H1 (cell line): Measurements from ENCODE around the gene ZC3HAV1. TPM values are rescaled to one million over a fixed set of nuclear protein-coding genes. Genes with fewer than 3 reads are reported as not detected.

ENCODE experiments used
- CTCF ChIA-PET: fragments of 300-600 bp; sonication (Branson Sonifier 250); formaldehyde crosslinking; loops from one replicate; lab custom pipeline; 2021; ENCODE audit not compliant: partially characterized antibody; lab: Charles Lee
- POLR2A ChIA-PET: fragments of 300-600 bp; sonication (Branson Sonifier 250); formaldehyde crosslinking; loops from one replicate; lab custom pipeline; 2021; ENCODE audit warnings: inconsistent platforms; ENCODE audit not compliant: partially characterized antibody; lab: Charles Lee
- DNase-seq, 2 experiments: peaks; one replicate each; pipeline versions ENCODE4 v3.0.0 to v3.0.0-alpha.2; 2010 to 2022; ENCODE audit warnings: low spot score in 2 of 2, low read depth in 1 of 2, mixed read lengths in 1 of 2
- FAIRE-seq: peaks from 2 replicates; lab custom pipeline; 2011; peaks lifted over from hg19 to GRCh38; lab: Jason Lieb, UNC
- H2AFZ ChIP-seq: 2 replicates; pipeline ENCODE4 v1.8.1; 2012; ENCODE audit warnings: low read length, inconsistent platforms
- H2AK5ac ChIP-seq: 2 replicates; pipeline ENCODE4 v1.6.1; 2013; ENCODE audit warnings: low read depth, low read length
- H2BK120ac ChIP-seq: replicated peaks from 2 replicates; pipeline ENCODE3; 2013; ENCODE audit warnings: low read depth, low read length, inconsistent platforms
- H2BK12ac ChIP-seq: 2 replicates; pipeline ENCODE4 v1.6.1; 2013; ENCODE audit warnings: low read depth, low read length
- H2BK15ac ChIP-seq: 2 replicates; pipeline ENCODE4 v1.6.1; 2013; ENCODE audit warnings: low read length
- H2BK20ac ChIP-seq: 2 replicates; pipeline ENCODE4 v1.6.1; 2013; ENCODE audit warnings: low read length
- H2BK5ac ChIP-seq: 2 replicates; pipeline ENCODE4 v1.6.1; 2013; ENCODE audit warnings: low read depth, low read length
- H3K14ac ChIP-seq: 2 replicates; pipeline ENCODE4 v1.6.1; 2013; ENCODE audit warnings: inconsistent platforms; ENCODE audit not compliant: insufficient read length
- H3K18ac ChIP-seq: 2 replicates; pipeline ENCODE4 v1.6.1; 2013; ENCODE audit warnings: low read length; ENCODE audit errors: extremely low read depth
- H3K23ac ChIP-seq: 2 replicates; pipeline ENCODE4 v1.6.1; 2013; ENCODE audit warnings: inconsistent platforms; ENCODE audit not compliant: insufficient read length
- H3K23me2 ChIP-seq: 2 replicates; pipeline ENCODE4 v1.6.1; 2013; ENCODE audit warnings: low read depth, low read length
- H3K27ac ChIP-seq: 2 replicates; pipeline ENCODE4 v1.6.1; 2011; ENCODE audit warnings: low read depth, low read length, inconsistent platforms
- H3K27me3 ChIP-seq, 4 experiments: replicated peaks in 1 of 4; 1 replicate in 1 of 4; 2 replicates in 3 of 4; pipeline versions ENCODE4 v1.6.1 to v1.8.1; 2011 to 2013; ENCODE audit warnings: low read length in 3 of 4, mild to moderate bottlenecking in 3 of 4, inconsistent platforms in 2 of 4, mixed read lengths in 2 of 4, moderate library complexity in 1 of 4; ENCODE audit not compliant: control insufficient read depth in 3 of 4, insufficient read depth in 3 of 4; ENCODE audit errors: extremely low read depth in 1 of 4
- H3K36me3 ChIP-seq, 4 experiments: 2 replicates each; pipeline versions ENCODE4 v1.6.1 to v1.8.1; 2011 to 2013; ENCODE audit warnings: mild to moderate bottlenecking in 4 of 4, low read length in 3 of 4, moderate library complexity in 2 of 4, control low read depth in 1 of 4, inconsistent platforms in 1 of 4; ENCODE audit not compliant: insufficient read depth in 4 of 4, control insufficient read depth in 2 of 4
- H3K4ac ChIP-seq: replicated peaks from 2 replicates; pipeline ENCODE3; 2013; ENCODE audit warnings: low read length, low read depth, mixed read lengths, inconsistent platforms; ENCODE audit not compliant: insufficient read length
- H3K4me1 ChIP-seq, 4 experiments: replicated peaks in 1 of 4; 1 replicate in 1 of 4; 2 replicates in 3 of 4; pipeline versions ENCODE4 v1.6.1 to v1.8.1; 2011 to 2013; ENCODE audit warnings: low read length in 3 of 4, inconsistent platforms in 2 of 4, mixed read lengths in 1 of 4; ENCODE audit not compliant: insufficient read depth in 4 of 4, control insufficient read depth in 3 of 4
- H3K4me2 ChIP-seq, 2 experiments: 2 replicates each; pipeline versions ENCODE4 v1.6.1 to v1.8.1; 2011 to 2013; ENCODE audit warnings: low read depth in 2 of 2, low read length in 2 of 2, control low read depth in 1 of 2, inconsistent platforms in 1 of 2, mild to moderate bottlenecking in 1 of 2; ENCODE audit not compliant: insufficient read depth in 1 of 2
- H3K4me3 ChIP-seq, 4 experiments: fragments of 200-600, 300-600 bp in 1 of 4; sonication (generic), shearing (Covaris generic), sonication (Bioruptor Twin) in 1 of 4; 2 replicates each; pipeline versions ENCODE4 v1.5.1 to v1.8.1; 2011 to 2016; ENCODE audit warnings: low read length in 4 of 4, low read depth in 3 of 4, control low read depth in 2 of 4, inconsistent platforms in 2 of 4, mild to moderate bottlenecking in 2 of 4, mixed read lengths in 1 of 4, moderate library complexity in 1 of 4; ENCODE audit not compliant: insufficient read depth in 2 of 4; ENCODE audit errors: extremely low read depth in 1 of 4
- H3K56ac ChIP-seq: replicated peaks from 2 replicates; pipeline ENCODE3; 2013; ENCODE audit warnings: low read depth, mild to moderate bottlenecking, mixed read lengths, low read length, inconsistent platforms; ENCODE audit not compliant: insufficient read length
- H3K79me1 ChIP-seq: 2 replicates; pipeline ENCODE4 v1.6.1; 2013; ENCODE audit warnings: low read depth, low read length, control low read depth
- H3K79me2 ChIP-seq, 2 experiments: 2 replicates each; pipeline versions ENCODE4 v1.6.1 to v1.8.1; 2012 to 2013; ENCODE audit warnings: low read length in 2 of 2, mild to moderate bottlenecking in 2 of 2, inconsistent platforms in 1 of 2; ENCODE audit not compliant: insufficient read depth in 2 of 2, control insufficient read depth in 1 of 2
- H3K9ac ChIP-seq, 4 experiments: replicated peaks in 1 of 4; 1 replicate in 1 of 4; 2 replicates in 3 of 4; pipeline versions ENCODE4 v1.6.1 to v1.8.1; 2011 to 2013; ENCODE audit warnings: low read depth in 3 of 4, low read length in 3 of 4, control low read depth in 2 of 4, mild to moderate bottlenecking in 2 of 4, moderate library complexity in 2 of 4, inconsistent platforms in 1 of 4; ENCODE audit errors: extremely low read depth in 1 of 4
- H3K9me3 ChIP-seq, 2 experiments: 2 replicates each; pipeline versions ENCODE4 v1.6.1 to v1.8.1; 2012 to 2013; ENCODE audit warnings: mild to moderate bottlenecking in 2 of 2, moderate library complexity in 2 of 2, control low read depth in 1 of 2, inconsistent platforms in 1 of 2, low read depth in 1 of 2, low read length in 1 of 2, mixed read lengths in 1 of 2; ENCODE audit not compliant: insufficient read depth in 2 of 2
- H4K20me1 ChIP-seq, 2 experiments: replicated peaks in 1 of 2; 2 replicates each; pipeline versions ENCODE3 to v1.8.1; 2011 to 2013; ENCODE audit warnings: inconsistent platforms in 2 of 2, low read length in 2 of 2, mild to moderate bottlenecking in 1 of 2; ENCODE audit not compliant: insufficient read depth in 2 of 2, control insufficient read depth in 1 of 2
- H4K5ac ChIP-seq: 2 replicates; pipeline ENCODE4 v1.6.1; 2013; ENCODE audit warnings: low read length, low read depth, mixed read lengths, inconsistent platforms; ENCODE audit not compliant: insufficient read length
- H4K8ac ChIP-seq: 2 replicates; pipeline ENCODE4 v1.8.0; 2013; ENCODE audit warnings: mild to moderate bottlenecking, moderate library complexity, low read length, inconsistent platforms; ENCODE audit not compliant: insufficient read depth; ENCODE audit errors: extremely low read depth
- H4K91ac ChIP-seq: replicated peaks from 2 replicates; pipeline ENCODE3; 2013; ENCODE audit warnings: low read length, mixed read lengths, inconsistent platforms; ENCODE audit not compliant: insufficient read length
- ATF3 ChIP-seq: IDR thresholded peaks from 2 replicates; pipeline ENCODE4 v1.6.1; 2011; ENCODE audit warnings: low read depth, mild to moderate bottlenecking, low read length; ENCODE audit not compliant: insufficient read depth
- BACH1 ChIP-seq: IDR thresholded peaks from 2 replicates; pipeline ENCODE4 v1.6.1; 2012; ENCODE audit warnings: low read length, improper control_type of control experiment
- BCL11A ChIP-seq, 2 experiments: IDR thresholded peaks; one replicate each; pipeline ENCODE4 v1.6.1; 2011; ENCODE audit warnings: low read depth in 2 of 2, low read length in 2 of 2, mild to moderate bottlenecking in 2 of 2
- CHD2 ChIP-seq: IDR thresholded peaks from 2 replicates; pipeline ENCODE4 v1.6.1; 2012; ENCODE audit warnings: low read length, improper control_type of control experiment
- E2F6 ChIP-seq: IDR thresholded peaks from 2 replicates; pipeline ENCODE4 v1.6.1; 2012; ENCODE audit warnings: inconsistent platforms
- JUN ChIP-seq: IDR thresholded peaks from 2 replicates; pipeline ENCODE4 v1.6.1; 2011; ENCODE audit warnings: low read depth, mild to moderate bottlenecking, improper control_type of control experiment, low read length
- KDM5A ChIP-seq: fragments of 200-600 bp; IDR thresholded peaks from 2 replicates; pipeline ENCODE4 v1.7.1; 2012; ENCODE audit warnings: mild to moderate bottlenecking, low read length, inconsistent platforms, mixed read lengths
- RAD21 ChIP-seq, 2 experiments: IDR thresholded peaks in 1 of 2; conservative IDR thresholded peaks in 1 of 2; 2 replicates each; pipeline ENCODE4 v1.6.1; 2011; ENCODE audit warnings: low read depth in 2 of 2, low read length in 2 of 2, improper control_type of control experiment in 1 of 2, inconsistent platforms in 1 of 2, mild to moderate bottlenecking in 1 of 2, moderate library complexity in 1 of 2
- RBBP5 ChIP-seq: IDR thresholded peaks from 2 replicates; pipeline ENCODE4 v1.7.1; 2012; ENCODE audit warnings: low read depth, mild to moderate bottlenecking, inconsistent platforms, low read length, moderate library complexity, borderline replicate concordance
- TAF7 ChIP-seq: optimal IDR thresholded peaks from 2 replicates; pipeline ENCODE3; 2011; ENCODE audit warnings: low read depth, mild to moderate bottlenecking, inconsistent platforms, low read length, moderate library complexity, borderline replicate concordance
- TBP ChIP-seq: IDR thresholded peaks from 2 replicates; pipeline ENCODE4 v1.6.1; 2011; ENCODE audit warnings: low read depth, low read length, improper control_type of control experiment
- TEAD4 ChIP-seq: IDR thresholded peaks from 2 replicates; pipeline ENCODE4 v1.6.1; 2012; ENCODE audit warnings: low read depth, low read length, inconsistent platforms, mixed read lengths
- YY1 ChIP-seq: IDR thresholded peaks from 2 replicates; pipeline ENCODE4 v1.6.1; 2011; ENCODE audit warnings: low read depth, mild to moderate bottlenecking, low read length
- WGBS, 2 experiments: shearing (Covaris generic) in 1 of 2; methylation state at CpG; one replicate each; pipeline versions ENCODE4 v1.1.6 to v1.1.7; 2013 to 2015; ENCODE audit warnings: low lambda C conversion rate in 2 of 2, mixed read lengths in 2 of 2, inconsistent platforms in 1 of 2, low coverage in 1 of 2, missing lambda C conversion rate in 1 of 2; ENCODE audit not compliant: insufficient replicate concordance in 2 of 2, insufficient coverage in 1 of 2, insufficient read length in 1 of 2; ENCODE audit errors: extremely low coverage in 1 of 2, missing lambda C conversion rate in 1 of 2; 5-methylcytosine and 5-hydroxymethylcytosine counted together
- polyA plus RNA-seq, 7 experiments: library from polyadenylated mRNA; depleted of rRNA in 3 of 7; stranded (reverse) in 5 of 7; unstranded in 2 of 7; fragments of >200 nt in 5 of 7; fragments of 200-250 nt in 2 of 7; gene quantifications; 1 replicate in 5 of 7; 2 replicates in 1 of 7; 4 replicates in 1 of 7; pipeline versions ENCODE4 v1.2.1 to v1.2.3, GENCODE V29; 2011 to 2013; ENCODE audit warnings: missing spikeins in 2 of 7, mixed read lengths in 2 of 7
- total RNA-seq: library from RNA; stranded (reverse); fragmentation: NEBNext Ultra II Directional; extraction: Animal tissue kit (Norgen Biotek cat#: 25700); gene quantifications from 2 replicates; pipeline ENCODE4 v1.2.1, GENCODE V29; 2021

ZC3HAV1 gene
- total and polyA plus RNA-seq, 2 of the 8 experiments (the other 6 are each of a cell fraction or from before 2014, with no cell fraction given): 22.5 to 43.4 TPM

GRCh38 chr7:139115104-139115503, 5.6 kb upstream of the ZC3HAV1 start:
- Histone ChIP-seq H4K91ac (no peak overlapping the region), H2BK12ac (no peak overlapping the region), H3K14ac (no peak overlapping the region), H3K4me1 (peaks cover under 1 to 8% (median 3%) of the 10 kb centered on the region in 4 experiments; a peak in 4 of 7 replicates), H4K8ac (no peak overlapping the region), H3K23me2 (no peaks in the 10 kb centered on the region), H3K4me3 (no peak overlapping the region), H3K18ac (no peak overlapping the region), H2BK15ac (no peak overlapping the region), H4K20me1 (no peaks in the 10 kb centered on the region), H3K79me1 (no peaks in the 10 kb centered on the region), H3K56ac (no peak overlapping the region), H2BK120ac (no peak overlapping the region), H2AK5ac (no peak overlapping the region), H2AFZ (no peak overlapping the region), H3K9me3 (no peaks in the 10 kb centered on the region), H3K27ac (no peak overlapping the region), H2BK5ac (no peak overlapping the region), H3K9ac (no peak overlapping the region), H3K4ac (no peak overlapping the region), H3K27me3 (peaks cover 0 to 3% (median 3%) of the 10 kb centered on the region in 4 experiments; a peak in 4 of 7 replicates), H4K5ac (no peak overlapping the region), H3K23ac (no peak overlapping the region), H3K36me3 (no peaks in the 10 kb centered on the region), H3K4me2 (no peak overlapping the region), H2BK20ac (no peak overlapping the region), H3K79me2 (no peaks in the 10 kb centered on the region)
- no peak for DNase-seq
- FAIRE-seq: no peak
- TF ChIP-seq KDM5A: no peak
- no peak for TF ChIP-seq RAD21 (IDR thresholded peaks at IDR 0.05 in 1 of 2, conservative IDR thresholded peaks at IDR 0.05 in 1 of 2; ENCODE audit: low read depth in 2 of 2, low read length in 2 of 2)
- no peak for TF ChIP-seq BACH1
- TF ChIP-seq CHD2: no peak
- no peak for TF ChIP-seq JUN
- TF ChIP-seq E2F6: no peak
- no peak for TF ChIP-seq TAF7
- TF ChIP-seq TBP: no peak
- no peak for TF ChIP-seq BCL11A (IDR thresholded peaks at IDR 0.05; ENCODE audit: low read depth in 2 of 2, low read length in 2 of 2)
- TF ChIP-seq YY1: no peak
- TF ChIP-seq TEAD4: no peak
- TF ChIP-seq ATF3: no peak
- no peak for TF ChIP-seq RBBP5
- ChIA-PET POLR2A (interaction anchor here (0.5 to 1.4 kb wide), 4 partner anchors 8 to 104 kb away, joined by 3 read pairs; a partner anchor contains a TSS), CTCF (interaction anchor here (0.6 to 0.8 kb wide), 3 partner anchors 8 to 1125 kb away, joined by 3 to 4 read pairs (median 4); no protein-coding TSS in a partner anchor)
- 90% methylated on average over 3 of the region's 3 CpGs; no CpG with 5 or more reads in 1 of the 2 experiments for WGBS, 2 experiments
